Mammary epithelial cell (primary cell): ENCODE data around the gene ZMIZ1.

ENCODE experiments used
- CTCF ChIP-seq, 2 donors: IDR thresholded peaks in 1 of 2; conservative IDR thresholded peaks in 1 of 2; 2 replicates each; pipeline ENCODE4 v1.5.1; 2011 to 2012; ENCODE audit warnings: inconsistent platforms in 2 of 2, low read length in 2 of 2, mild to moderate bottlenecking in 2 of 2, control low read depth in 1 of 2, low read depth in 1 of 2; ENCODE audit not compliant: insufficient read depth in 1 of 2; ENCODE audit errors: extremely low read depth in 1 of 2
- EZH2 ChIP-seq: IDR thresholded peaks from 2 replicates; pipeline ENCODE4 v1.6.1; 2012; ENCODE audit warnings: low read length, inconsistent platforms, borderline replicate concordance

GRCh38 chr10:79231908-79232307 lies 163.1 kb downstream of the ZMIZ1 start:
- no peak for TF ChIP-seq CTCF (conservative IDR thresholded peaks at IDR 0.05 in 1 of 2, IDR thresholded peaks at IDR 0.05 in 1 of 2; ENCODE audit: extremely low read depth in 1 of 2, insufficient read depth in 1 of 2, low read depth in 1 of 2, low read length in 2 of 2)
- TF ChIP-seq EZH2: no peak
